Lower leg skin (tissue), 4 donors: ENCODE results near the gene TUBB6. TPM values are rescaled to one million over a fixed set of nuclear protein-coding genes. Genes with fewer than 3 reads are reported as not detected.

Experiments
- DNase-seq, 2 donors: peaks; one replicate each; pipeline ENCODE4 v3.0.0-alpha.2; 2019; ENCODE audit warnings: low spot score in 2 of 2
- H3K4me3 ChIP-seq: fragments of 200-600 bp; sonication (generic); 2 replicates; pipeline ENCODE4 v1.5.1; 2017; ENCODE audit warnings: mild to moderate bottlenecking, low read depth; ENCODE audit not compliant: poor library complexity, severe bottlenecking
- CTCF ChIP-seq, 3 donors: fragments of 450-650 bp; IDR thresholded peaks; one replicate each; pipeline ENCODE4 v1.5.1; 2016; ENCODE audit warnings: antibody characterized with exemption in 3 of 3, mild to moderate bottlenecking in 3 of 3, moderate library complexity in 2 of 3
- POLR2A ChIP-seq, 2 donors: fragments of 450-650 bp; IDR thresholded peaks; one replicate each; pipeline ENCODE4 v1.6.1; 2016 to 2017; ENCODE audit warnings: antibody characterized with exemption in 2 of 2, mild to moderate bottlenecking in 1 of 2, moderate library complexity in 1 of 2
- WGBS, 2 donors: methylation state at CpG; one replicate each; pipeline ENCODE4 v1.1.5; 2018; 5-methylcytosine and 5-hydroxymethylcytosine counted together
- intact Hi-C: fragments of 100-400 bp; cut with DNase I; formaldehyde crosslinking; loops from one replicate; pipeline ENCODE4 v1.15.0; 2023; ENCODE audit warnings: low total_unique reads
- total RNA-seq, 4 donors: library from RNA; depleted of rRNA; stranded (reverse); fragments of >200 nt; gene quantifications; one replicate each; pipeline ENCODE4 v1.1.0, GENCODE V29; 2016

The TUBB6 gene
- total RNA-seq, 4 donors from 2014 or later = 91.6 to 151 (median 133) TPM

- intact Hi-C loops = no loop called here
- TF ChIP-seq POLR2A (IDR thresholded peaks at IDR 0.05) = no peak
- TF ChIP-seq CTCF (IDR thresholded peaks at IDR 0.05) = no peak
- WGBS, 2 donors = 70 to 74% methylated on average over 1 of the region's 1 CpG
- no peak overlapping the region for H3K4me3 ChIP-seq
- no peak for DNase-seq
These were observed 6.7 kb downstream of the TUBB6 start for GRCh38 chr18:12314591-12315305.

- TF ChIP-seq CTCF (IDR thresholded peaks at IDR 0.05) = no peak
- TF ChIP-seq POLR2A (IDR thresholded peaks at IDR 0.05) = no peak
- H3K4me3 ChIP-seq = no peak overlapping the region
- peak in 1 of 2 donors; percentile 39 for DNase-seq
- 23 to 25% methylated on average over 10 of the region's 10 CpGs for WGBS, 2 donors
- intact Hi-C loops = no loop called here
These were observed 7.4 kb downstream of the TUBB6 start for GRCh38 chr18:12315490-12315889.

- no peak for TF ChIP-seq CTCF (IDR thresholded peaks at IDR 0.05)
- TF ChIP-seq POLR2A (IDR thresholded peaks at IDR 0.05) = no peak
- peak in 1 of 2 donors; percentile 87 for DNase-seq
- 12 to 39% methylated on average over 5 of the region's 5 CpGs for WGBS, 2 donors
- intact Hi-C loops = no loop called here
- no peak overlapping the region for H3K4me3 ChIP-seq
These were observed 7.9 kb downstream of the TUBB6 start for GRCh38 chr18:12315911-12316310.

DNA sequence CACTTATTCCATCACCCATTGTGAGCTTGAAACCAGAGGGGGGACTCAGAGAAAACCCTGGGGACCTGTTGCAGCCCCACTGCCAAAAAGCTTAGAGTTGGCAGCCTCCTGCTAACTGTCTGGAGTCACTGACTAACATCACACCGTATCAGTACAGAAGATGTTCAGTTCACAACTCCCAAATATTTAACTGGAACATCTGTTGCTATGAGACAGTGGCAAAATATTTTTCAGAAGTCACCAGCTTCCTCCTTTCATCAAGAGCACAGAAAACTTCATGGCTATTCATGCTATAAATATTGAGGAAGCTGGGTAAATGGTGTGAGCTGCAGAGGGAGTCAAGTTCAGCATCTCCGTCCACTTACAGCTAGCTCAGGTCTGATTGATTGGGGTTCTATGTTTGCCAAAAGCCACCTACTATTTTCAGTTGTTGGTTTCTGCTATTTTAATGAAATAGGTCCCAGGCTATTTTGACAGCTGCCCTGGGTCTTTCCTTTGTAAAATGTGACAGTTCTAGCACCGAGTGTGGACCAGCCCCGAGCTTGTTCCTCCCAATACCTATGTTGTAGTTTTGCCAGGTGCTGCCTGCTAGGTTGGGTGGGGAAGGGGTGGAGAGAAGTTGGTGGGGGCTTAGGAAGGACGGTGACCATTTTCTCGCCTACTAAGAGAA is 9.8 kb downstream of the TUBB6 start:
- no peak for TF ChIP-seq POLR2A (IDR thresholded peaks at IDR 0.05)
- TF ChIP-seq CTCF (IDR thresholded peaks at IDR 0.05) = no peak
- intact Hi-C loops = no loop called here
- no peak overlapping the region for H3K4me3 ChIP-seq
- WGBS, 2 donors = 47 to 52% methylated on average over 6 of the region's 6 CpGs
- peak in 1 of 2 donors; percentile 78 for DNase-seq

DNA sequence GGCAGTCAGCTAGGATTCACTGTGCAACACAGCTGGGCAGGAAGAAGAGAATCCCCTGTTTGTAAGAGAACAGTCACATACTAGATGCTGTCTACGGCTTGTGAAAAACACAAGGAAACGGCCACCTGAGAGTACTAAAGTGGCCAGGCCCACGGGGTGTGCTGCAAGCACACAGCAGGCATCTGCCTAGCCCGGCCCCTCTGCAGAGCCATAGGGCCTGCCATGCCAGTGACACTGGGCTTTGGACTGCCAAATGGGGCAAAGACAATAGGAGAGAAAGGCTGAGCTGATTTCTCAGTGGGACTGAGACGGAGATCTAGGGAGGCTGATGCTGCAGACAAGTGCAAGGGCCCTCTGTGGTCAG is 10.3 kb downstream of the TUBB6 start:
- intact Hi-C loops = no loop called here
- TF ChIP-seq POLR2A (IDR thresholded peaks at IDR 0.05) (no peak), CTCF (IDR thresholded peaks at IDR 0.05) (no peak)
- WGBS, 2 donors = 35 to 41% methylated on average over 5 of the region's 5 CpGs
- DNase-seq = peak in 1 of 2 donors; percentile 46
- no peak overlapping the region for H3K4me3 ChIP-seq
